RCC 7860 (cell line): Measurements from ENCODE around the gene PSMB9.

Experiments
- DNase-seq: peaks from one replicate; pipeline ENCODE4 v3.0.0-alpha.2; 2015; ENCODE audit warnings: low spot score
- FAIRE-seq: peaks from 2 replicates; lab custom pipeline; 2012; peaks lifted over from hg19 to GRCh38; lab: Jason Lieb, UNC

PSMB9 gene

GRCh38 chr6:32838114-32838958, 15.7 kb upstream of the PSMB9 start, which contains the start of gene TAP2:
Gene TAP2 (minus strand): TSS chr6:32838739. CDS start chr6:32838233, 506 bp downstream.
- peak; percentile 23 for FAIRE-seq
- peak; percentile 76 for DNase-seq

- DNase-seq (no peak), FAIRE-seq (no peak)
Measured at GRCh38 chr6:32839356-32839755, 14.6 kb upstream of the PSMB9 start.

- FAIRE-seq (no peak), DNase-seq (no peak)
Measured at GRCh38 chr6:32840604-32841246, 13.3 kb upstream of the PSMB9 start.

- DNase-seq (no peak), FAIRE-seq (no peak)
Measured at GRCh38 chr6:32842021-32842650, 11.9 kb upstream of the PSMB9 start.

- FAIRE-seq (no peak), DNase-seq (no peak)
Measured at GRCh38 chr6:32842690-32843089, 11.3 kb upstream of the PSMB9 start.

GRCh38 chr6:32843331-32843978, 10.5 kb upstream of the PSMB9 start:
- no peak for DNase-seq

GRCh38 chr6:32843979-32844838, 9.8 kb upstream of the PSMB9 start, which contains the start of gene PSMB8:
Gene PSMB8 (minus strand): TSS chr6:32844047. CDS start chr6:32843996, 51 bp downstream.
- peak; percentile 65 for FAIRE-seq
- peak; percentile 84 for DNase-seq

More at GRCh38 chr6:32843331-32843978, 10.5 kb upstream of the PSMB9 start:
- FAIRE-seq, result no peak

GRCh38 chr6:32844839-32845383, 9.1 kb upstream of the PSMB9 start:
- no peak for FAIRE-seq
- DNase-seq, result no peak

GRCh38 chr6:32845384-32845884, 8.6 kb upstream of the PSMB9 start:
- FAIRE-seq (no peak), DNase-seq (no peak)

GRCh38 chr6:32847004-32847403, 7.0 kb upstream of the PSMB9 start:
- no peak for DNase-seq
- no peak for FAIRE-seq

GRCh38 chr6:32847795-32848194, 6.2 kb upstream of the PSMB9 start:
- DNase-seq (no peak), FAIRE-seq (no peak)

GRCh38 chr6:32849126-32849525, 4.9 kb upstream of the PSMB9 start:
- DNase-seq, result no peak
- no peak for FAIRE-seq

GRCh38 chr6:32851025-32851424, 3.0 kb upstream of the PSMB9 start:
- no peak for DNase-seq
- no peak for FAIRE-seq

GRCh38 chr6:32852018-32852843, 1.8 kb upstream of the PSMB9 start:
- FAIRE-seq, result no peak
- no peak for DNase-seq

GRCh38 chr6:32852844-32853540, 1.0 kb upstream of the PSMB9 start:
- no peak for FAIRE-seq
- no peak for DNase-seq

- FAIRE-seq, result no peak
- no peak for DNase-seq
Measured at GRCh38 chr6:32854376-32855178, 585 bp downstream of the PSMB9 start.

- no peak for FAIRE-seq
Measured at GRCh38 chr6:32855467-32856174, 1.6 kb downstream of the PSMB9 start.

More at GRCh38 chr6:32855467-32856174, 1.6 kb downstream of the PSMB9 start:
- DNase-seq, result no peak
